ENCODE measurements around the gene CALML3. TPM values are rescaled to one million over a fixed set of nuclear protein-coding genes. Genes with fewer than 3 reads are reported as not detected.

The CALML3 gene
- polyA plus RNA-seq, 1 donor, result 0.45 TPM

GRCh38 chr10:5527332-5528200 is 2.8 kb downstream of the CALML3 start:
- DNase-seq, result no peak

- no peak for DNase-seq
Measured at GRCh38 chr10:5528989-5529701, 4.4 kb downstream of the CALML3 start.

GRCh38 chr10:5529702-5530411 is 5.1 kb downstream of the CALML3 start:
- no peak for DNase-seq

- no peak for DNase-seq
Measured at GRCh38 chr10:5530412-5530806, 5.6 kb downstream of the CALML3 start.

- DNase-seq, result no peak
Measured at GRCh38 chr10:5530846-5531557, 6.2 kb downstream of the CALML3 start.

- no peak for DNase-seq
Measured at GRCh38 chr10:5531558-5532306, 7.0 kb downstream of the CALML3 start.

- no peak for DNase-seq
Measured at GRCh38 chr10:5532307-5532605, 7.5 kb downstream of the CALML3 start.

GRCh38 chr10:5532618-5533097 is 7.9 kb downstream of the CALML3 start:
- DNase-seq, result no peak

- peak; percentile 55 for DNase-seq
Measured at GRCh38 chr10:5533098-5533731, 8.5 kb downstream of the CALML3 start.

GRCh38 chr10:5534051-5534821 is 9.5 kb downstream of the CALML3 start:
- no peak for DNase-seq

- DNase-seq, result peak; percentile 58
Measured at GRCh38 chr10:5534880-5535856, 10.4 kb downstream of the CALML3 start.

GRCh38 chr10:5536486-5537081 is 11.8 kb downstream of the CALML3 start:
- no peak for DNase-seq

GRCh38 chr10:5537684-5538083 is 12.9 kb downstream of the CALML3 start:
- DNase-seq, result no peak

- DNase-seq, result no peak
Measured at GRCh38 chr10:5538446-5538845, 13.7 kb downstream of the CALML3 start.

GRCh38 chr10:5538892-5539651 is 14.3 kb downstream of the CALML3 start:
- DNase-seq, result no peak

GRCh38 chr10:5540080-5540479 is 15.3 kb downstream of the CALML3 start:
- DNase-seq, result no peak

- DNase-seq, result no peak
Measured at GRCh38 chr10:5540891-5541290, 16.1 kb downstream of the CALML3 start.

GRCh38 chr10:5542100-5542499 is 17.3 kb downstream of the CALML3 start:
- DNase-seq, result no peak
